ENCODE measurements around the gene NUDT1.

NUDT1 gene

DNA sequence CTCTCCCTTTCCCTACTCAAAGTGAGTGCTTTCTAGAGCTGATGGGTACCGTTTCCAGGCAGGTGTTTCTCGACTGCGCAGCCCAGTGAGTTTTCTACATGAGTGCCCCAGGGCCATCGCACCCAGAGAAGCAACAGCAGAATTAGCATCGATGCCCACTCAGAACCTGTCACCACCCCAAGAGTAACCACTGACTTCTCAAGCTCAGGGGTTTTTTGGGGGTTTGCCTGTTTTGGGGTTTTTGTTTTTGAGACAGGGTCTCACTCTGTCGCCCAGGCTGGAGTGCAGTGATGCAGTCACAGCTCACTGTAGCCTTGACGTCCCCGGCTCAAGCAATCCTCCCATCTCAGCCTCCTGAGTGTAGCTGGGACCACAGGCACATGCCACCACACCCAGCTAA lies 46.5 kb downstream of the NUDT1 start:
- CTCF ChIA-PET = no interaction called here
- POLR2A ChIA-PET = no interaction called here
- no peak overlapping the region for H3K27ac ChIP-seq (ENCODE audit: extremely low read depth, low read depth, low read length)
- H3K36me3 ChIP-seq (ENCODE audit: control insufficient read depth in 2 of 2, insufficient read depth in 1 of 2, low read length in 2 of 2) = no peaks in the 10 kb centered on the region
- no peak overlapping the region for H3K4me3 ChIP-seq (ENCODE audit: low read depth, low read length)
- no peaks in the 10 kb centered on the region for H3K4me1 ChIP-seq (ENCODE audit: control insufficient read depth, insufficient read depth, low read length)
- TF ChIP-seq HOXD13 (CRISPR knock-in tag; IDR thresholded peaks at IDR 0.05; ENCODE audit: borderline replicate concordance) (no peak), ZNF292 (tag by site-specific recombination; IDR thresholded peaks at IDR 0.05; ENCODE audit: borderline replicate concordance, low read depth) (no peak), ZBTB11 (tag by site-specific recombination; conservative IDR thresholded peaks at IDR 0.05; ENCODE audit: low read depth) (no peak), ZNF155 (tag by site-specific recombination; IDR thresholded peaks at IDR 0.05) (no peak), ZNF416 (tag by site-specific recombination; IDR thresholded peaks at IDR 0.05) (no peak), ZNF501 (tag by site-specific recombination; IDR thresholded peaks at IDR 0.05) (no peak), ZNF280C (tag by site-specific recombination; IDR thresholded peaks at IDR 0.05) (no peak), ZNF585B (tag by site-specific recombination; IDR thresholded peaks at IDR 0.05) (no peak), ZNF837 (tag by site-specific recombination; IDR thresholded peaks at IDR 0.05) (no peak), ZNF184 (tag by site-specific recombination; IDR thresholded peaks at IDR 0.05) (no peak), ZNF121 (tag by site-specific recombination; IDR thresholded peaks at IDR 0.05) (no peak), ZNF785 (tag by site-specific recombination; IDR thresholded peaks at IDR 0.05) (no peak), PRDM2 (tag by site-specific recombination; IDR thresholded peaks at IDR 0.05; ENCODE audit: borderline replicate concordance) (no peak)
- TF ChIP-seq, protein P1, sequence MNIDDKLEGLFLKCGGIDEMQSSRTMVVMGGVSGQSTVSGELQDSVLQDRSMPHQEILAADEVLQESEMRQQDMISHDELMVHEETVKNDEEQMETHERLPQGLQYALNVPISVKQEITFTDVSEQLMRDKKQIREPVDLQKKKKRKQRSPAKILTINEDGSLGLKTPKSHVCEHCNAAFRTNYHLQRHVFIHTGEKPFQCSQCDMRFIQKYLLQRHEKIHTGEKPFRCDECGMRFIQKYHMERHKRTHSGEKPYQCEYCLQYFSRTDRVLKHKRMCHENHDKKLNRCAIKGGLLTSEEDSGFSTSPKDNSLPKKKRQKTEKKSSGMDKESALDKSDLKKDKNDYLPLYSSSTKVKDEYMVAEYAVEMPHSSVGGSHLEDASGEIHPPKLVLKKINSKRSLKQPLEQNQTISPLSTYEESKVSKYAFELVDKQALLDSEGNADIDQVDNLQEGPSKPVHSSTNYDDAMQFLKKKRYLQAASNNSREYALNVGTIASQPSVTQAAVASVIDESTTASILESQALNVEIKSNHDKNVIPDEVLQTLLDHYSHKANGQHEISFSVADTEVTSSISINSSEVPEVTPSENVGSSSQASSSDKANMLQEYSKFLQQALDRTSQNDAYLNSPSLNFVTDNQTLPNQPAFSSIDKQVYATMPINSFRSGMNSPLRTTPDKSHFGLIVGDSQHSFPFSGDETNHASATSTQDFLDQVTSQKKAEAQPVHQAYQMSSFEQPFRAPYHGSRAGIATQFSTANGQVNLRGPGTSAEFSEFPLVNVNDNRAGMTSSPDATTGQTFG (tag by site-specific recombination; IDR thresholded peaks at IDR 0.05; ENCODE audit: borderline replicate concordance) = no peak
- TF ChIP-seq, protein P2, sequence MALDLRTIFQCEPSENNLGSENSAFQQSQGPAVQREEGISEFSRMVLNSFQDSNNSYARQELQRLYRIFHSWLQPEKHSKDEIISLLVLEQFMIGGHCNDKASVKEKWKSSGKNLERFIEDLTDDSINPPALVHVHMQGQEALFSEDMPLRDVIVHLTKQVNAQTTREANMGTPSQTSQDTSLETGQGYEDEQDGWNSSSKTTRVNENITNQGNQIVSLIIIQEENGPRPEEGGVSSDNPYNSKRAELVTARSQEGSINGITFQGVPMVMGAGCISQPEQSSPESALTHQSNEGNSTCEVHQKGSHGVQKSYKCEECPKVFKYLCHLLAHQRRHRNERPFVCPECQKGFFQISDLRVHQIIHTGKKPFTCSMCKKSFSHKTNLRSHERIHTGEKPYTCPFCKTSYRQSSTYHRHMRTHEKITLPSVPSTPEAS (tag by site-specific recombination; IDR thresholded peaks at IDR 0.05) = no peak
- TF ChIP-seq, protein P3, sequence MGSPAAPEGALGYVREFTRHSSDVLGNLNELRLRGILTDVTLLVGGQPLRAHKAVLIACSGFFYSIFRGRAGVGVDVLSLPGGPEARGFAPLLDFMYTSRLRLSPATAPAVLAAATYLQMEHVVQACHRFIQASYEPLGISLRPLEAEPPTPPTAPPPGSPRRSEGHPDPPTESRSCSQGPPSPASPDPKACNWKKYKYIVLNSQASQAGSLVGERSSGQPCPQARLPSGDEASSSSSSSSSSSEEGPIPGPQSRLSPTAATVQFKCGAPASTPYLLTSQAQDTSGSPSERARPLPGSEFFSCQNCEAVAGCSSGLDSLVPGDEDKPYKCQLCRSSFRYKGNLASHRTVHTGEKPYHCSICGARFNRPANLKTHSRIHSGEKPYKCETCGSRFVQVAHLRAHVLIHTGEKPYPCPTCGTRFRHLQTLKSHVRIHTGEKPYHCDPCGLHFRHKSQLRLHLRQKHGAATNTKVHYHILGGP (tag by site-specific recombination; IDR thresholded peaks at IDR 0.05) = no peak
- H3K9me3 ChIP-seq (ENCODE audit: control insufficient read depth, insufficient read depth, low read depth, low read length) = no peaks in the 10 kb centered on the region

Measured in HEK293 (cell line).